ENCODE measurements around the gene NDUFB3.

Gene NDUFB3

DNA sequence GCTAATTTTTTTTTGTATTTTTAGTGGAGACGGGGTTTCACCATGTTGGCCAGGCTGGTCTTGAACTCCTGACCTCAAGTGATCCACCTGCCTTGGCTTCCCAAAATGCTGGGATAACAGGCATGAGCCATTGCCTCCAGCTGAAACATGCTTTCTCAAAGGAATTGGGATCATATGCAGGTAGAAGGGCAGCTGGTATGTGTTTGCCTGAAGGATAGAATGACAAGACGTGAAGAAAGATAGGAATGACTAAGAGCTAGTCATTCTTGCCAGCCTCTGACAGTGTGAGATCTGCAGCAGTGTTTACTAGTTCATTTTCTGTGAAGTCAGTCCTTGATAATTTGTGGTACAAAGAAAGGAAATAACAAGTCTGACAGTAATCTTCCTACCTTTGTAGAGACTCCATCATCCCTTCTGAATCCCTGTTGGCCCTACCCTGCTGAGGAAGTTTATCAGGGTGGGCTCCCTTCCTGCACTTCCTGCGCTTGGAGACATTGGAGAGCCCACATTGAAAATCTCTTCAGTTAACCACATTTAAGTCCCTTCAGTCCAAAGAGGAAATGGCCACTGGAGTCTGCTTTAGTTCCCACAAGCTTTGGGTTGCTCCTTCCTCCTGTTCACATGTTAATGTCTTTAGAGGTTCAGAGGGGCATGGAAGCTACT, 58.9 kb downstream of the NDUFB3 start:
- no peak for DNase-seq

DNA sequence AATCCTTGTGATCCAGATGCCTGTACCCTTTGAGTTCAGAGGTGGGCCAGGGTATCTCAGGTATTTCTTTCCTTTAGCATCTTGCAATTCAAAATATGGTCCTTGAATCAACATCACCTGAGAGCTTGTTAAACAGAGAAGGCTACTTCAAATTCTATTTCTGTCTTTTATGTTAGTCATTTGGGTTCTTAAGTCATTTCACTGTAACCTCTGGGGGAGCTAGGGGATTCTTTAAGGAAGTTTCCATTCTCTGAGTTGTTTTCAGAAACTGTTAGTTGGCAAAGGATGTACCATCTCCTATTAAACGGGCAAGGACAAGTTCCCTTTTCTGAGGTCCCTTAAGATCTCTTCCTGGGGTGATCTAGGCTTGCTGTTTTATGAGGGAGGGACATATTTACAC, 60.7 kb downstream of the NDUFB3 start:
- DNase-seq: no peak

Data from 8988T (cell line).